ENCODE results near the gene APOLD1.
"Not testable (repeated sequence)": the region's sequence is repeated elsewhere in the genome, so short reads cannot be mapped to it uniquely, and the experiment has no call there.

Gene APOLD1

GRCh38 chr12:12799163-12799920 is 13.9 kb downstream of the APOLD1 start:
- no peak overlapping the region for H3K4me3 ChIP-seq (ENCODE audit: low read depth, low read length)
- no peak for TF ChIP-seq CTCF (IDR thresholded peaks at IDR 0.05; ENCODE audit: insufficient read depth, low read depth, low read length, missing control alignments)
- no peak for DNase-seq (ENCODE audit: low read depth)

- TF ChIP-seq CTCF (IDR thresholded peaks at IDR 0.05; ENCODE audit: insufficient read depth, low read depth, low read length, missing control alignments): no peak
- no peak for DNase-seq (ENCODE audit: low read depth)
- no peak overlapping the region for H3K4me3 ChIP-seq (ENCODE audit: low read depth, low read length)
Observed at GRCh38 chr12:12800406-12801180, 15.1 kb downstream of the APOLD1 start.

- not testable (repeated sequence) for H3K4me3 ChIP-seq (ENCODE audit: low read depth, low read length)
- DNase-seq (ENCODE audit: low read depth): peak; percentile 37
Observed at GRCh38 chr12:12801656-12802055, 16.2 kb downstream of the APOLD1 start.

- DNase-seq (ENCODE audit: low read depth): peak; percentile 81
- H3K4me3 ChIP-seq (ENCODE audit: low read depth, low read length): no peak overlapping the region
- TF ChIP-seq CTCF (IDR thresholded peaks at IDR 0.05; ENCODE audit: insufficient read depth, low read depth, low read length, missing control alignments): no peak
Observed at GRCh38 chr12:12803186-12803585, 17.7 kb downstream of the APOLD1 start.

GRCh38 chr12:12804011-12804410 is 18.6 kb downstream of the APOLD1 start:
- peak; percentile 54 for DNase-seq (ENCODE audit: low read depth)
- no peak for TF ChIP-seq CTCF (IDR thresholded peaks at IDR 0.05; ENCODE audit: insufficient read depth, low read depth, low read length, missing control alignments)
- H3K4me3 ChIP-seq (ENCODE audit: low read depth, low read length): no peak overlapping the region

- TF ChIP-seq CTCF (IDR thresholded peaks at IDR 0.05; ENCODE audit: insufficient read depth, low read depth, low read length, missing control alignments): no peak
Observed at GRCh38 chr12:12804432-12804886, 19.0 kb downstream of the APOLD1 start.

GRCh38 chr12:12806784-12807516 is 21.5 kb downstream of the APOLD1 start:
- no peak overlapping the region for H3K4me3 ChIP-seq (ENCODE audit: low read depth, low read length)
- TF ChIP-seq CTCF (IDR thresholded peaks at IDR 0.05; ENCODE audit: insufficient read depth, low read depth, low read length, missing control alignments): no peak
- no peak for DNase-seq (ENCODE audit: low read depth)

More at GRCh38 chr12:12804432-12804886, 19.0 kb downstream of the APOLD1 start:
- H3K4me3 ChIP-seq (ENCODE audit: low read depth, low read length): no peak overlapping the region
- no peak for DNase-seq (ENCODE audit: low read depth)

GRCh38 chr12:12807517-12807903 is 22.1 kb downstream of the APOLD1 start:
- peak overlapping the region; percentile 55; the same call in 1 of the 2 replicates for H3K4me3 ChIP-seq (ENCODE audit: low read depth, low read length)
- DNase-seq (ENCODE audit: low read depth): not testable (repeated sequence)

All from GM12865 (cell line).